Embryonic facial prominence (tissue), 1 donor: ENCODE measurements around the gene SLC27A5.

ENCODE experiments used
- DNase-seq: peaks from one replicate; pipeline ENCODE4 v3.0.0-alpha.2; 2016; ENCODE audit errors: extremely low spot score

Gene SLC27A5, protein sequence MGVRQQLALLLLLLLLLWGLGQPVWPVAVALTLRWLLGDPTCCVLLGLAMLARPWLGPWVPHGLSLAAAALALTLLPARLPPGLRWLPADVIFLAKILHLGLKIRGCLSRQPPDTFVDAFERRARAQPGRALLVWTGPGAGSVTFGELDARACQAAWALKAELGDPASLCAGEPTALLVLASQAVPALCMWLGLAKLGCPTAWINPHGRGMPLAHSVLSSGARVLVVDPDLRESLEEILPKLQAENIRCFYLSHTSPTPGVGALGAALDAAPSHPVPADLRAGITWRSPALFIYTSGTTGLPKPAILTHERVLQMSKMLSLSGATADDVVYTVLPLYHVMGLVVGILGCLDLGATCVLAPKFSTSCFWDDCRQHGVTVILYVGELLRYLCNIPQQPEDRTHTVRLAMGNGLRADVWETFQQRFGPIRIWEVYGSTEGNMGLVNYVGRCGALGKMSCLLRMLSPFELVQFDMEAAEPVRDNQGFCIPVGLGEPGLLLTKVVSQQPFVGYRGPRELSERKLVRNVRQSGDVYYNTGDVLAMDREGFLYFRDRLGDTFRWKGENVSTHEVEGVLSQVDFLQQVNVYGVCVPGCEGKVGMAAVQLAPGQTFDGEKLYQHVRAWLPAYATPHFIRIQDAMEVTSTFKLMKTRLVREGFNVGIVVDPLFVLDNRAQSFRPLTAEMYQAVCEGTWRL

GRCh38 chr19:58511353-58512208, at the start of gene SLC27A5:
TSS of gene SLC27A5 (minus strand) at chr19:58511992. CDS start at chr19:58511955, 37 bp downstream.
- DNase-seq = no peak

DNA sequence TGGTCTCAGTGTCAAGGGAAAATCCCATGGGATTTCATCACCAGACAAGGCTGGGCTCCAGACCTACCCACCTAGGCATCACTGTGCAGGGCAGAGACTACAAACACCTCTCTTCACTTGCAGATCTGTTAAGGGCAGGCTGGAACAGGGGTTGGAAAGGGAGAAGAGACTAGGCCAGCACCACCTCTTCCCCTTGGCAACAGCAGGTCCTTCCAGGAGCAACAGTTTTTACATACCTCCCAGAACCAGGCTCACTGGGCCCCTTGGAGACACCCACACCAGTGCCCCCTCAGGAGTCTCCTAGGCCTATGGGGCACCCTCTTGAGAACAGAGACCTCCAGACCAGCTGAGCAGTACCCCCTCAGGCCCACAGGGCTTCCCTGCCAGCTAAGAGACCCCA, 49.1 kb upstream of the SLC27A5 start:
- DNase-seq = no peak

DNA sequence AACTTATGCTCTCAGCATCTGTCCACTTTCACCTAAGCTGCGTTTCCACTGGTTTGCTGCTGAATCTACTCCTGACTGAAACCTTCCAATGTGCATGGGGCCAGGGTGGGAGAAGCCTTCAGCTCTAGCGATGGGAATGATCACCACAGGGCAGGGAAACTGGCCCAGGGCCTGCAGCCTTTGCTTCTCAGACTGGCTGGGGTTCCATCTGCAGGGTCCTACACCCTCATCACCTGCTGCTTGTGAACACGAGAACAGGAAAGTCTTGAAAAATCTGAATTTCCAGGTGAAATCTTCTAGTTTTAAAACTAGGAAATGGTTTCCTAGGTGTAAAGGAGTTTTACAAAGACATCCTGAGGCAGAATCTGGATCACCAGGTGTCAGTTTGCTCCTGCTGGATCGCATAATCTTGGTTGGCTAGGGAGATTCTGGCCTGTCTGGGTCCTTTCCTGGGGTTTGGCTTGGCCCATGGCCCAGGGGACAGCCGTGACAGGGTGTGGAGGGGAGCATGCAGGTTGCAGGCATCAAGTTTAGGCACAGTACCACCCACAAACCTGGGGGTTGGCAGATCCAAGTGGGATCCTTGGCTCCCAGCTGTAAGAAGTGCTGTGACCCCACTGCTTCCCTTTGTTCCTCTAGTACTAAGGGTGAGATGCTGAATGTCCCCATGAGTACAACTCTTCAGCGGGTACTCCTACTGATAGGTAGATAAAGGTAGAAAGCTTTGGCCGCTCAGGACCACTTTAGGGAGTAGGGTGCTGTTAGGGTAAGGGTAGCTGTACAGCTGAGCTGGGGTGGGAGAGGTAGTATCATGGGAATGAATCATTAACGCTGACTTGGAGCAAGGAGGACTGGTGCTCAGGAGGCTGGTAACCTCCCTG, 48.5 kb upstream of the SLC27A5 start:
- DNase-seq = no peak

- DNase-seq = peak; percentile 61
Observed at GRCh38 chr19:58559275-58560006, 47.6 kb upstream of the SLC27A5 start.

GRCh38 chr19:58558623-58559274, 47.0 kb upstream of the SLC27A5 start:
- peak; percentile 97 for DNase-seq

DNA sequence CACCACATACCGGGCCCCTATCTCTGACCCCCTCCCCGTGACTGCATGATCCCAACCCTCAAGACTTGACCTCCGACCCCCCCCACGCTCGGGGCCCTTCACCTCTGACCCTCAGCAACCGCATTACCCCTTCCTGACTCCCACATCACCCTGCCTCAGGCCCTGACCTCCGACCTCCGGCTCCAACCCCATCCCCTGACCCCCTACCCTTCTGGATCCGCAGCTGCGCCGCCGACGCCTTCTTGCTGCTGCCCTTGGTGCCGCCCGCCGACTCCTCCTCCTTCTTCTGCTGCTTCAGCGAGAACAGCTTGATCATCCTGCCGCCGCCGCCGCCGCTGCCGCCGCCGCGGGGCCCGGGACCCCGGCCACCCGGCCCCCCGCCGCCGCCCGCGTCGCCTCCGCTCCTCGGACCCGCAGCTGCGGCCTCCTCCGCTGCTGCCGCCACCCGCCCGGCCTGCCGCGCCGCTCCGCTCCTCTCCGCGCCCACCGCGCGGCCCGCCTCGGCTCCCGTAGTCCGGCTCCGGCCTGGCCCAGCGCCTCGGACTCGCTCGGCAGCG, 46.4 kb upstream of the SLC27A5 start, which contains the start of gene UBE2M:
Gene UBE2M (minus strand): TSS at position 546 of the 557 bp plus-strand sequence. CDS start 230 bp downstream, at position 316.
- DNase-seq = no peak

DNA sequence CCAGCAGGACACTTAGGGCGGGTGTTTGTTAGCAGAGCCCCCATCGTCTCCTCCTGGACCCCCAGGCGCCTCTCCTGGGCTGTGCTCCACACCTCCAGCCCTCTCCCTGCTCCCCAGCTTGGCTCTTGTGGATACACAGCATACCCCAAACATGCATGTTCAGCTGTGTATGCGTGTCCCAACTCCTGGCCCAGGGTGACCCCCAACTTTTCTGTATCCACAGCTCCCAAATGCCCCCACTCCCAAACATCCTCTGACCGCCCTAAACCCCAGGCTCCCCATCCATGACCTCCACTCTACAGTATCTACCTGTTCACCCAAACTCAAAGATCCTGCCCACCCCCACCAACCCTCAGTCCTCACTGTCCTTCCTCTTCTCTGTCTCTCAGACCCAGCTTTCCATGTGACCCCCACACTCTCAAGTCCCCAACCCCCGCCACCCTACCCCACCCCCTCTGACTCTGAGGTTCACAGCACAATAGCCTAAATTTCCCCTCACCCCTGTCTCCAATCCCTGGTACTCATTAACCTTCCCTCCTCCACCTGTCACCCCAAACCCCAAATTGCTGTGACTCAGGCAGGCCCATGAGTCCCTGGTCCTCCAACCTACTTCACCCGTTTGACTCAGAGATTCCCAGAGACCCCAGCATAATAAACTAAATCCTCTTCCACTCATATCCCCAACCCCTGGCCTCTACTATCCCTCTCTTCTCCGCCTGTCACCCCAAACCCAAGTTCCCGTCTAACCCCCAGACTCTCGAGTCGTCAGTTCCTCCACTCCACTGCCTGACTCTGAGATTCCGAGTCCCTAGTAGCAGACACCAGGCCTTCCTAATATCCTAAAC, 45.7 kb upstream of the SLC27A5 start:
- no peak for DNase-seq

GRCh38 chr19:58556622-58557220, 44.9 kb upstream of the SLC27A5 start:
- no peak for DNase-seq

GRCh38 chr19:58555920-58556621, 44.3 kb upstream of the SLC27A5 start:
- DNase-seq = no peak

GRCh38 chr19:58555369-58555885, 43.6 kb upstream of the SLC27A5 start:
- no peak for DNase-seq

- DNase-seq = peak; percentile 90
Observed at GRCh38 chr19:58554494-58555368, 42.9 kb upstream of the SLC27A5 start, which contains the start of gene CHMP2A. TSS of gene CHMP2A (minus strand) at chr19:58555105. CDS start at chr19:58554212, 893 bp downstream.

- no peak for DNase-seq
Observed at GRCh38 chr19:58553799-58554493, 42.2 kb upstream of the SLC27A5 start.

- no peak for DNase-seq
Observed at GRCh38 chr19:58552655-58553054, 40.9 kb upstream of the SLC27A5 start.

- no peak for DNase-seq
Observed at GRCh38 chr19:58551577-58552471, 40.0 kb upstream of the SLC27A5 start.
